DMS53 treated with DMSO at 0.1 percent for 48 hours (cell line): ENCODE results near the gene CEP112.

Source experiments
- DNase-seq: peaks from one replicate; lab custom pipeline; 2025; ENCODE audit not compliant: unreplicated experiment; lab: John Stamatoyannopoulos, UW

CEP112 gene

DNA sequence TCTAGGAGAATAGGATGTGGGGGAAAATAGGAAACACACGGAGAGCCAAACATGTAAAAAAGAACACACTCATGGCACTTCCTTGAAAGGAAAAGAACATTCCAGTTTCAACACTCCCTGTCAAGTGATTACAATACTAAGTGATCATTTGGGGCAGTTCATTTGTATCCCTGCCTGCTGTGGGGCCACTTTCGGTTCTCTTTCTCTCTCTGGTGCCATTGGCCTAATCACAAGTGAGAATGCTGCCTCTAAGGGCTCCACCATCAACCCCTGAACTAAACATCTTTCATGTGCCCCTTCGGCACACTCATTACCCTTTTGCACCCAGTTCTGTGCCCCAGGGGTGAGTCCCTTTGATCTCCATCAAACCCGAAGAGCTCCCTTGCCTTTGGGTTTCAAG, 197.3 kb downstream of the CEP112 start:
- no peak for DNase-seq

DNA sequence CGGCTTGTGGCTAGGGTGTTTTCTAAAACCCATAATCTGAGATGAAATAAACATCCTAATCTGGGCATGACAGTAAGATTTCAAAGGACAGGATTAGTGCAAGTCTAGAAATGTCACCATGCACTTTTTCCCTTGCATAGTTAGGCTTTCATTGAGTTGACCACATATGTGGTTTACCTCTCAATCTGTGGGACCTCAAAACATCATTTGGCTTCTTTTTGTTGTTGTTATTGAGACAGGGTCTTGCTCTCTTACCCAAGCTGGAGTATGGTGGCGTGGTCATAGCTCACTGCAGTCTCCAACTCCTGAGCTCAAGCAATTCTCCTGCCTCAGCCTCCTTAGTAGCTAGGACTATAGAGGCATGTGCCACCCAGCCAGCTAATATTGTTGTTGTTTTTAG, 197.8 kb downstream of the CEP112 start:
- no peak for DNase-seq

- DNase-seq = no peak
These were observed 201.3 kb downstream of the CEP112 start for GRCh38 chr17:65990593-65990992.

DNA sequence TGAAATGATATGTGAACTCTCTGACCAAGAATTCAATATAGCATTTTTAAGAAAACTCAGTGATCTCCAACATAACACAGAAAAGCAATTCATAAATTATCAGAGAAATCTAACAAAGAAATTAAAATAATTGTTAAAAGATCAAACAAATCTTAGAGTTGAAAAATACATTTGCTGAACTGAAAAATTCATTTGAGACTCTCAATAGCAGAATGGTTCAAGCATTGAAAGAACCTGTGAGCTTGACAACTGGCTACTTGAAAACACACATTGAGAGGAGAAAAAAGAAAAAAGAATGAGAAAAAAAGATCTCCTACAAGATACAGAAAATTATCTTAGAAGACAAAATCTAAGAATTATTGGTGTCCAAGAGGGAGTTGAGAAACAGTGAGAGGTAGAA, 203.5 kb downstream of the CEP112 start:
- no peak for DNase-seq

GRCh38 chr17:65987988-65988387, 203.9 kb downstream of the CEP112 start:
- DNase-seq = peak; percentile 31

- DNase-seq = no peak
These were observed 206.4 kb downstream of the CEP112 start for GRCh38 chr17:65985571-65985970.

GRCh38 chr17:65984299-65984698, 207.6 kb downstream of the CEP112 start:
- DNase-seq = no peak

DNA sequence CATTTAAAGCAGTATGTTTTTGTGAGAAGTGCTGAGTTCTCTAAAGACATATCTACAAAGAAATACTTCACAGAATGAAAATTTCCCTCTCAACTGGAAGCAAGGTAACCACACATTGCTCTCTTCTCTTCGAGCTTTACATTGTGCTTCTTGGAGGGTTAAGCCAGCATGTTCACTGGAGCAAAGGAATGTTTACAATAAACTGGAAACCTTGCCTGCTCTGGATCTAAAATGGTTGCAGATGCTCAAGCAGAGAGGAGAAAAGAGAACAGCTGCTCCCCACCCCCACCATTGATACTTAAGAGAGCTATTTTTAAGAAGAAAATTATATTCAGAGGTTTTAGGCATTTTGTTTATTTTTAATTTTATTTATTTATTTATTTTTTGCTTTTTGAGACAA, 213.1 kb downstream of the CEP112 start:
- no peak for DNase-seq

GRCh38 chr17:65977041-65977440, 214.9 kb downstream of the CEP112 start:
- no peak for DNase-seq

DNA sequence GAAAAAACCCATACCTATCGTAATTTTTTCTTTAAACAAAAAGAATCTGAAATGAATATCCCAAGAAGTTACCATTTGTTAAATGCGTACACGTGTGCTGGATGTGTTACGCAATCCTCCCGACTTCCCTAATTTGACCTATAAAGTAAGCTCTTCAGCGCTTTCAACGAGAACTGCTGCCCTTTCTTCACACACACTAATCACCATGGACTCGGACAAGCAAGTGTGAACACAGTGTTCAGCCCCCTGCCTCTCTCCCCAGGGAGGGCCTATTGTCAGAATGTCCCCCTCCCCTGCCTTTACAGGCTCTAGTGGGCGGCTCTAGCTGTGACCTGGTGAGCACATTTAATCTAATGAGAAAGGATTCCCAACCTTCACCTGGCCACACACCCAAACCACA, 216.1 kb downstream of the CEP112 start:
- no peak for DNase-seq

DNA sequence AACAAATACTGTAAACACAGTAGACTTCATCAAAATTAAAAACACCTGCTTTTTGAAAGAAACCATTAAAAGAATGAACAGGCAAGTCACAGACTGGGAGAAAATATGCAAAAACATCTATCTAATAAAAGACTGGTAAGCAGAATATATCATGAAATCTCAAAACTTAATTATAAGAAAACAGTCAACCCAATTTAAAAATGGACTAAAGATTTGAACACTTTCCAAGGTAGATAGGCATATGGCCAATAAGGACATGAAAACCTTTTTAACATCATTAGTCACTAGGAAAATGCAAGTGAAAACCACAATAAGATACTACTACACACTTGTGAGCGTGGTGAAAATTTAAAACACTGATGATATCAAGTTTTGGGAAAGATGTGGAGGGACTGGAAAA, 218.7 kb downstream of the CEP112 start:
- DNase-seq = no peak

- no peak for DNase-seq
These were observed 224.6 kb downstream of the CEP112 start for GRCh38 chr17:65967372-65967771.

- DNase-seq = no peak
These were observed 225.7 kb downstream of the CEP112 start for GRCh38 chr17:65966072-65966695.

GRCh38 chr17:65963179-65963578, 228.8 kb downstream of the CEP112 start:
- DNase-seq = no peak

DNA sequence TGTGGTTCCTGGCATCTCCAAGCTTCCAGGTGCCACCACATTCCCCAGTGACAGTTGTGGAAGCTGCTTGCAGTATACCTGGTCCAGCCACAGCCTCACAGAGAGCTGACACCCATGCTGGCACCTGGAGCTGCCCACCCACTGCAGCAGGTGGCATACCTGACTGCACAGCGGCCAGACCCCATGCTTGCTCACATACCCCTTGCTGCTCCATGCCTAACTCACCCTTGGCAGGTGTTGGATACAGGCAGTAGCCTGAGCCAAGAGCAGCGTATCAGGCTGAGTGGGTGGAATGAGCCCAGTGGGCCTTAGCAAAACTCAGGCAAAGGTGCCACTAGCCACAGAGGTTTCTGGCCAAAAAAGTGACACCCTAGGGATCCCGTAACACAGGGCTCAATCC, 232.3 kb downstream of the CEP112 start:
- DNase-seq = no peak

GRCh38 chr17:65956814-65957213, 235.1 kb downstream of the CEP112 start:
- no peak for DNase-seq

GRCh38 chr17:65954148-65954449, 237.8 kb downstream of the CEP112 start:
- DNase-seq = no peak

- no peak for DNase-seq
These were observed 238.4 kb downstream of the CEP112 start for GRCh38 chr17:65953316-65954147.

GRCh38 chr17:65952586-65952985, 239.3 kb downstream of the CEP112 start:
- DNase-seq = no peak

- no peak for DNase-seq
These were observed 239.9 kb downstream of the CEP112 start for GRCh38 chr17:65952015-65952414.

DNA sequence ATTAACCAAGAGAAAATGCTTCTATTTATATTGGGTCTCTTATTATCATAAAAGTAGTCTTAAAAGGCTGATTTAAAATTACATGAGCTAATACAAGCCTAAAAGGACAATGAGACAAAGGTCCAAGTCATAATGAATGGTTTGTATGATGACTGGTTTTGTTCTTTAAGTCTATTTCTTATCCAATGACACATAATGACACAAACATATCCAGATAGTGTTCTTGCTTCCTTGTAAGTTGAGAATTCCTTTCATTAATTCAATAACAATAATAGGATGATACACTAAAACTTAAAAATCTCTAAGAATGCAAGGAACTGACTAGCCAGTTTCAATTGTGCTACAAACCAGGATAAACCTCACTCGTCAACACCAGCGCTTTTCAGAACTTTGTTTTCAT, 244.1 kb downstream of the CEP112 start:
- no peak for DNase-seq

DNA sequence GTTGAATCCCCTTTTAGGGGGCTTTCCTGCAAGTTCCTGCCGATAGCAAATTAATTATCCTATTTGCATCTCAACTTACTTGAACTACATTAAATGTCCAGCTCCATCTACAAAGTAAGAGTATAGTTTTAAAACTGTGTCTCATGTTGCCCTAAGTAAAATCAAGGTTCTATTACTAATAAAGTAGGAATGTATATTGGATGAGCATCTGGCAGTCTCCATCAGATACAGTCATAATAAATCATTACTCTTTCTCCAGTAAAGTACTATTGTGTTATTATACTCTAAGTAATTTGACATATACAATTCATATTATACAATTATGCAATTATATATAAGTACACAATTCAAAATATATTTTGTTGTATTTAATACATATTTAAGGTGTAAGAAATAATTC, 249.3 kb downstream of the CEP112 start:
- DNase-seq = no peak

GRCh38 chr17:65941356-65941899, 250.5 kb downstream of the CEP112 start:
- DNase-seq = no peak
